Testis (tissue), 2 donors: Measurements from ENCODE around the gene ARAP2.

Experiments
- POLR2A ChIP-seq: fragments of 450-650 bp; IDR thresholded peaks from one replicate; pipeline ENCODE4 v1.6.1; 2017; ENCODE audit warnings: antibody characterized with exemption, mild to moderate bottlenecking, moderate library complexity
- TF ChIP-seq, protein P1 (sequence below), 3 experiments: fragments of 450-650 bp in 2 of 3; fragments of 200-600 bp in 1 of 3; sonication (generic) in 1 of 3; IDR thresholded peaks; one replicate each; pipeline ENCODE4 v1.5.1; 2016 to 2019; ENCODE audit warnings: antibody characterized with exemption in 3 of 3, mild to moderate bottlenecking in 2 of 3, moderate library complexity in 1 of 3

DNA sequence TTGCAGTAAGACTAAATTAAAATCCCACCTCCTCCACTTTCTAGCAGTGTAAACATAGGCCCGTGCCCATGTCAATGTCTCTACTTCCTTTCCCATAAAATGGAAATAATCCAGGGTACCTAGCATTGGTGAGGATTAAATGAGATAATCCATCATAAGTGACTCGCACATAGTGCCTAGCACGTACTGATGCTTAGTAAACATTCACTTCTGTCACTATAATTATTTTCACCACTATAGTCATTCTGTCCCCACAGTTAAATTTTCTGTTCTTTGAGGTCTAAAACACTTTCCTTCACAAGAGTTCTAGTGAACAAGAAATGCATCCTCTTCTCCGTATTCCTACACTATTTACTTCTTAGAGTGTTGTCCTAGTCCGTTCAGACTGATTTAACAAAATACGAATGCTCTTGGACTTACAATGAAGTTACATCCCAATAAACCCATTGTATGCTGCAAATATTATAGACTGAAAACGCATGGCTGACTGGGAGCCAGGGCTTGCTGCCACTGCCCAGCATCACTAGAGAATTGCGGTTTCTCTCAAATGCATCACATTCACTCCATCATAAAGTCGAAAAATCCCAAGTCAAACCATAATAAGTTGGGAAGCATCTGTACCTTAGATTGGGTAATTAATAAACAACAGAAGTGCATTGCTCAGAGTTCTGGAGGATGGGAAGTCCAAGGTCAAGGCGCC lies 10.6 kb downstream of the ARAP2 start:
- TF ChIP-seq, protein P1, sequence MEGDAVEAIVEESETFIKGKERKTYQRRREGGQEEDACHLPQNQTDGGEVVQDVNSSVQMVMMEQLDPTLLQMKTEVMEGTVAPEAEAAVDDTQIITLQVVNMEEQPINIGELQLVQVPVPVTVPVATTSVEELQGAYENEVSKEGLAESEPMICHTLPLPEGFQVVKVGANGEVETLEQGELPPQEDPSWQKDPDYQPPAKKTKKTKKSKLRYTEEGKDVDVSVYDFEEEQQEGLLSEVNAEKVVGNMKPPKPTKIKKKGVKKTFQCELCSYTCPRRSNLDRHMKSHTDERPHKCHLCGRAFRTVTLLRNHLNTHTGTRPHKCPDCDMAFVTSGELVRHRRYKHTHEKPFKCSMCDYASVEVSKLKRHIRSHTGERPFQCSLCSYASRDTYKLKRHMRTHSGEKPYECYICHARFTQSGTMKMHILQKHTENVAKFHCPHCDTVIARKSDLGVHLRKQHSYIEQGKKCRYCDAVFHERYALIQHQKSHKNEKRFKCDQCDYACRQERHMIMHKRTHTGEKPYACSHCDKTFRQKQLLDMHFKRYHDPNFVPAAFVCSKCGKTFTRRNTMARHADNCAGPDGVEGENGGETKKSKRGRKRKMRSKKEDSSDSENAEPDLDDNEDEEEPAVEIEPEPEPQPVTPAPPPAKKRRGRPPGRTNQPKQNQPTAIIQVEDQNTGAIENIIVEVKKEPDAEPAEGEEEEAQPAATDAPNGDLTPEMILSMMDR (IDR thresholded peaks at IDR 0.05): no peak
- no peak for TF ChIP-seq POLR2A
